A673 (cell line): ENCODE data around the gene HMGCL. TPM values are rescaled to one million over a fixed set of nuclear protein-coding genes. Genes with fewer than 3 reads are reported as not detected.

Experiments used
- BruUV-seq: library from RNA; stranded (reverse); fragments of 400-500 nt; replicated peaks from 2 replicates; lab custom pipeline; 2021; lab: Mats Ljungman, UMichigan
- CTCF ChIA-PET: fragments of 300-600 bp; sonication (Branson Sonifier 250); formaldehyde crosslinking; loops from one replicate; lab custom pipeline; 2022; ENCODE audit warnings: antibody characterized with exemption; lab: Charles Lee
- POLR2A ChIA-PET: fragments of 300-600 bp; sonication (Branson Sonifier 250); formaldehyde crosslinking; loops from one replicate; lab custom pipeline; 2022; ENCODE audit warnings: antibody characterized with exemption; ENCODE audit not compliant: low non-redundant PET; lab: Charles Lee
- DNase-seq: peaks from one replicate; pipeline ENCODE4 v3.0.0-alpha.2; 2015; ENCODE audit warnings: low spot score
- H3K27ac ChIP-seq: fragments of 200-600 bp; sonication (generic); 2 replicates; pipeline ENCODE4 v1.5.1; 2016; ENCODE audit warnings: mixed run types, low read depth, mild to moderate bottlenecking, mixed read lengths, antibody characterized with exemption, low read length; ENCODE audit not compliant: poor library complexity, severe bottlenecking
- H3K27me3 ChIP-seq: fragments of 200-600 bp; sonication (generic); replicated peaks from 2 replicates; pipeline ENCODE4 v1.6.1; 2017; ENCODE audit warnings: mixed run types, low read depth, mild to moderate bottlenecking, mixed read lengths, antibody characterized with exemption, low read length; ENCODE audit not compliant: insufficient read depth, poor library complexity
- H3K36me3 ChIP-seq: fragments of 200-600 bp; sonication (generic); 2 replicates; pipeline ENCODE4 v1.6.1; 2016; ENCODE audit warnings: mixed run types, mild to moderate bottlenecking, mixed read lengths, antibody characterized with exemption, low read length; ENCODE audit not compliant: insufficient read depth, poor library complexity, severe bottlenecking
- H3K4me1 ChIP-seq: fragments of 200-600 bp; sonication (generic); 2 replicates; pipeline ENCODE4 v1.6.1; 2017; ENCODE audit warnings: mixed run types, mild to moderate bottlenecking, mixed read lengths, antibody characterized with exemption, low read length; ENCODE audit not compliant: insufficient read depth, poor library complexity, severe bottlenecking
- H3K4me3 ChIP-seq: fragments of 200-600 bp; sonication (generic); 2 replicates; pipeline ENCODE4 v1.5.1; 2016; ENCODE audit warnings: low read depth, mixed run types, mild to moderate bottlenecking, mixed read lengths, low read length; ENCODE audit not compliant: poor library complexity, severe bottlenecking
- H3K9me3 ChIP-seq: fragments of 200-600 bp; sonication (generic); 2 replicates; pipeline ENCODE4 v1.6.1; 2016; ENCODE audit warnings: mixed run types, low read depth, mild to moderate bottlenecking, mixed read lengths, antibody characterized with exemption, low read length; ENCODE audit not compliant: poor library complexity, severe bottlenecking
- CTCF ChIP-seq: fragments of 300-800, 200-600 bp; sonication (generic); conservative IDR thresholded peaks from 2 replicates; pipeline ENCODE4 v1.5.1; 2017; ENCODE audit warnings: low read depth, mild to moderate bottlenecking, antibody characterized with exemption, low read length, moderate library complexity, mixed read lengths
- EZH2 ChIP-seq: fragments of 200-600 bp; sonication (generic); IDR thresholded peaks from 2 replicates; pipeline ENCODE4 v1.6.1; 2017; ENCODE audit warnings: borderline replicate concordance, low read depth, mild to moderate bottlenecking, mixed read lengths, antibody characterized with exemption, low read length; ENCODE audit not compliant: poor library complexity, severe bottlenecking
- intact Hi-C: fragments of 100-400 bp; cut with micrococcal nuclease; formaldehyde crosslinking; loops from one replicate; pipeline ENCODE4 v1.10.0; 2022; ENCODE audit not compliant: unreplicated experiment
- total RNA-seq: library from RNA; stranded (reverse); gene quantifications from 2 replicates; pipeline ENCODE4 v1.2.3, GENCODE V29; 2021

Gene HMGCL
- total RNA-seq, 1 experiment from 2014 or later, result 13.9 TPM

- intact Hi-C loops, result no loop called here
- Histone ChIP-seq H3K27me3 (no peaks in the 10 kb centered on the region), H3K36me3 (no peaks in the 10 kb centered on the region), H3K4me1 (no peaks in the 10 kb centered on the region), H3K9me3 (no peaks in the 10 kb centered on the region), H3K4me3 (peak overlapping the region; percentile 77), H3K27ac (peak overlapping the region; percentile 21)
- ChIA-PET CTCF (interaction anchor here (0.7 to 1.4 kb wide), 3 partner anchors 48 to 97 kb away, joined by 5 to 20 read pairs (median 5); no protein-coding TSS in a partner anchor), POLR2A (no interaction called here)
- BruUV-seq, result no TSS peak
- DNase-seq, result no peak
- TF ChIP-seq CTCF (peak; percentile 27; the same call in 1 of the 2 replicates), EZH2 (no peak)
Observed at GRCh38 chr1:23868557-23869016, 43.4 kb upstream of the HMGCL start.

GRCh38 chr1:23867895-23868556 is 42.8 kb upstream of the HMGCL start, which contains the start of gene FUCA1:
Gene FUCA1, minus strand, starts transcription at chr1:23868290. Its CDS starts 4 bp downstream, at chr1:23868286.
- Histone ChIP-seq H3K9me3 (no peaks in the 10 kb centered on the region), H3K4me1 (no peaks in the 10 kb centered on the region), H3K36me3 (no peaks in the 10 kb centered on the region), H3K27me3 (no peaks in the 10 kb centered on the region), H3K27ac (peak within 1 kb of the TSS; percentile 35), H3K4me3 (peak within 1 kb of the TSS; percentile 77)
- TF ChIP-seq CTCF, result peak; percentile 97
- no peak for TF ChIP-seq EZH2
- peak; percentile 96 for DNase-seq
- CTCF ChIA-PET, result interaction anchor here (1.1 to 1.4 kb wide), 2 partner anchors 49 to 96 kb away, joined by 5 read pairs; no protein-coding TSS in a partner anchor
- POLR2A ChIA-PET, result no interaction called here
- intact Hi-C loops, result no loop called here
- no TSS peak for BruUV-seq

GRCh38 chr1:23867542-23867894 is 42.3 kb upstream of the HMGCL start:
- Histone ChIP-seq H3K27me3 (no peaks in the 10 kb centered on the region), H3K27ac (peak overlapping the region; percentile 35), H3K4me3 (peak overlapping the region; percentile 77), H3K4me1 (no peaks in the 10 kb centered on the region), H3K9me3 (no peaks in the 10 kb centered on the region), H3K36me3 (no peaks in the 10 kb centered on the region)
- ChIA-PET CTCF (no interaction called here), POLR2A (no interaction called here)
- BruUV-seq, result no TSS peak
- no peak for DNase-seq
- intact Hi-C loops, result no loop called here
- no peak for TF ChIP-seq EZH2
- TF ChIP-seq CTCF, result no peak
